GM18861 (cell line): ENCODE measurements around the gene DLG2.
A peak's percentile ranks its signal among the peaks of the same experiment; 100 is the strongest.
"Not testable (repeated sequence)": the region's sequence is repeated elsewhere in the genome, so short reads cannot be mapped to it uniquely, and the experiment has no call there.

Experiments used
- ATAC-seq: cut with Tn5 transposase; IDR thresholded peaks from one replicate; pipeline ENCODE4 v1.9.1; 2021; ENCODE audit not compliant: unreplicated experiment

DLG2 gene

GRCh38 chr11:85647078-85647477 is 19.9 kb upstream of the DLG2 start:
- peak; percentile 2 for ATAC-seq

GRCh38 chr11:85643191-85643614 is 16.1 kb upstream of the DLG2 start:
- ATAC-seq, result no peak

GRCh38 chr11:85634747-85635146 is 7.6 kb upstream of the DLG2 start:
- no peak for ATAC-seq

GRCh38 chr11:85628771-85629341 is 1.7 kb upstream of the DLG2 start:
- no peak for ATAC-seq

GRCh38 chr11:85627998-85628770 is 1.0 kb upstream of the DLG2 start, which contains the start of gene TMEM126B:
Gene TMEM126B, plus strand, starts transcription at chr11:85628593. Its CDS starts 15 bp downstream, at chr11:85628608.
- ATAC-seq, result peak; percentile 98

- ATAC-seq, result no peak
Measured at GRCh38 chr11:85626496-85626895, 648 bp downstream of the DLG2 start.

GRCh38 chr11:85620256-85620655 is 6.9 kb downstream of the DLG2 start:
- ATAC-seq, result no peak

- ATAC-seq, result no peak
Measured at GRCh38 chr11:85619499-85619898, 7.6 kb downstream of the DLG2 start.

- not testable (repeated sequence) for ATAC-seq
Measured at GRCh38 chr11:85611643-85612042, 15.5 kb downstream of the DLG2 start.

- not testable (repeated sequence) for ATAC-seq
Measured at GRCh38 chr11:85609286-85609685, 17.9 kb downstream of the DLG2 start.

- ATAC-seq, result not testable (repeated sequence)
Measured at GRCh38 chr11:85608621-85609020, 18.5 kb downstream of the DLG2 start.

GRCh38 chr11:85606237-85606636 is 20.9 kb downstream of the DLG2 start:
- ATAC-seq, result not testable (repeated sequence)

GRCh38 chr11:85603220-85603619 is 23.9 kb downstream of the DLG2 start:
- no peak for ATAC-seq

GRCh38 chr11:85602526-85603213 is 24.5 kb downstream of the DLG2 start:
- no peak for ATAC-seq

- ATAC-seq, result no peak
Measured at GRCh38 chr11:85599083-85599482, 28.1 kb downstream of the DLG2 start.

- no peak for ATAC-seq
Measured at GRCh38 chr11:85596886-85597285, 30.3 kb downstream of the DLG2 start.

GRCh38 chr11:85595285-85595884 is 31.8 kb downstream of the DLG2 start:
- no peak for ATAC-seq

- ATAC-seq, result peak; percentile 54
Measured at GRCh38 chr11:85590848-85591483, 36.2 kb downstream of the DLG2 start.

- no peak for ATAC-seq
Measured at GRCh38 chr11:85589373-85589772, 37.8 kb downstream of the DLG2 start.

- ATAC-seq, result no peak
Measured at GRCh38 chr11:85582111-85582510, 45.0 kb downstream of the DLG2 start.

GRCh38 chr11:85575388-85575787 is 51.8 kb downstream of the DLG2 start:
- no peak for ATAC-seq
